Neural progenitor cell (in vitro differentiated cells): ENCODE measurements around the gene DGCR6. TPM values are rescaled to one million over a fixed set of nuclear protein-coding genes. Genes with fewer than 3 reads are reported as not detected.
A peak's percentile ranks its signal among the peaks of the same experiment; 100 is the strongest.
"Not testable (repeated sequence)": the region's sequence is repeated elsewhere in the genome, so short reads cannot be mapped to it uniquely, and the experiment has no call there.

Source experiments
- DNase-seq: peaks from one replicate; pipeline ENCODE4 v3.0.0-alpha.2; 2016; ENCODE audit warnings: low spot score
- H2AFZ ChIP-seq: fragments of 200-600 bp; sonication (generic); replicated peaks from 2 replicates; pipeline ENCODE4 v1.6.1; 2016; ENCODE audit warnings: antibody characterized with exemption
- H3F3A ChIP-seq: fragments of 200-600 bp; sonication (generic); 2 replicates; pipeline ENCODE4 v1.6.1; 2016; ENCODE audit warnings: antibody characterized with exemption, low read depth
- H3K27ac ChIP-seq: fragments of 200-600 bp; sonication (generic); 2 replicates; pipeline ENCODE4 v1.5.1; 2016; ENCODE audit warnings: mild to moderate bottlenecking
- H3K27me3 ChIP-seq: fragments of 200-600 bp; sonication (generic); 2 replicates; pipeline ENCODE4 v1.6.1; 2016; ENCODE audit warnings: mild to moderate bottlenecking, moderate library complexity
- H3K36me3 ChIP-seq: fragments of 200-600 bp; sonication (generic); 2 replicates; pipeline ENCODE4 v1.5.1; 2016
- H3K4me1 ChIP-seq: fragments of 200-600 bp; sonication (generic); 2 replicates; pipeline ENCODE4 v1.6.1; 2016; ENCODE audit warnings: mixed run types
- H3K4me2 ChIP-seq: fragments of 200-600 bp; sonication (generic); 2 replicates; pipeline ENCODE4 v1.6.1; 2016
- H3K4me3 ChIP-seq: fragments of 200-600 bp; sonication (generic); 2 replicates; pipeline ENCODE4 v1.5.1; 2016
- H3K79me2 ChIP-seq: fragments of 200-600 bp; sonication (generic); 2 replicates; pipeline ENCODE4 v1.6.1; 2016; ENCODE audit warnings: low read depth
- H3K9ac ChIP-seq: fragments of 200-600 bp; sonication (generic); 2 replicates; pipeline ENCODE4 v1.6.1; 2016
- H3K9me3 ChIP-seq: fragments of 200-600 bp; sonication (generic); 2 replicates; pipeline ENCODE4 v1.5.1; 2016; ENCODE audit warnings: low read depth
- H4K20me1 ChIP-seq: fragments of 200-600 bp; sonication (generic); 2 replicates; pipeline ENCODE4 v1.6.1; 2016; ENCODE audit warnings: low read depth
- H3K27ac Mint-ChIP-seq: 3 replicates; pipeline ENCODE4 v1.8.0; 2021; ENCODE audit warnings: mixed read lengths
- H3K27me3 Mint-ChIP-seq: 2 replicates; pipeline ENCODE4 v1.8.0; 2022; ENCODE audit warnings: low read depth, mild to moderate bottlenecking, inconsistent platforms, moderate library complexity, mixed read lengths; ENCODE audit not compliant: insufficient read depth
- H3K36me3 Mint-ChIP-seq: 3 replicates; pipeline ENCODE4 v1.8.0; 2021; ENCODE audit warnings: mixed read lengths
- H3K4me1 Mint-ChIP-seq: 3 replicates; pipeline ENCODE4 v1.8.0; 2021; ENCODE audit warnings: mixed read lengths
- H3K4me3 Mint-ChIP-seq: 3 replicates; pipeline ENCODE4 v1.8.0; 2021; ENCODE audit warnings: mild to moderate bottlenecking, moderate library complexity, mixed read lengths
- H3K9me3 Mint-ChIP-seq: 3 replicates; pipeline ENCODE4 v1.8.0; 2020; ENCODE audit warnings: mixed read lengths
- EZH2 ChIP-seq: fragments of 200-600 bp; sonication (generic); IDR thresholded peaks from 2 replicates; pipeline ENCODE4 v1.6.1; 2017; ENCODE audit warnings: antibody characterized with exemption, mild to moderate bottlenecking, moderate library complexity
- EZH2phosphoT487 ChIP-seq: fragments of 200-600 bp; sonication (generic); IDR thresholded peaks from 2 replicates; pipeline ENCODE4 v1.6.1; 2017; ENCODE audit warnings: antibody characterized with exemption
- total RNA-seq: library from RNA; depleted of rRNA; stranded (reverse); fragments of >200 nt; gene quantifications from 2 replicates; pipeline ENCODE4 v1.2.3, GENCODE V29; 2015; ENCODE audit warnings: low replicate concordance
- TF ChIP-seq, protein P1 (sequence below): fragments of 200-600 bp; sonication (generic); IDR thresholded peaks from 2 replicates; pipeline ENCODE4 v1.5.1; 2017; ENCODE audit warnings: antibody characterized with exemption, mild to moderate bottlenecking

Gene DGCR6
- total RNA-seq, 1 donor from 2014 or later: 5.2 TPM

DNA sequence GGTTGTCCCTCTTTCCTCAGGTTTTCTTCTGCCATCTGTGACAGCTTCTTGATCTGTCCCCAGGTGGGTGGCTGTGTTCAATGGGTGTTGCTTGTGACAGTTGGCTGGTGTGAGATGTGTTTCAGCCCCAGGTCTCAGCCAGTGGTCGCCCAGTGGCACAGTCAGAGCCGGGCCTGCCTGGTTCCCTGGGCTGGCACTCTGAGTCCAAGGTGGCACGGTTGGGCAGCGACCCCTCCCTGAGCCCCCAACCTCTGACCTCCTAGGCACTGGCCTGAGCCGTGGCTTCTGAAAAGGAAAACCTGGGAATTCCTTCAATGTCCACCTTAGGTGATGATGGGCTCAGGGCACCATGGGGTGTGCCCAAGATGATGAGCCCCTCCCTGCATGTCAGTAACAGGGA is 44.0 kb downstream of the DGCR6 start:
- Histone ChIP-seq H3K4me3 (no peak overlapping the region), H2AFZ (no peak overlapping the region), H3K27ac (no peak overlapping the region), H3K27me3 (no peaks in the 10 kb centered on the region), H3K79me2 (no peaks in the 10 kb centered on the region), H3F3A (peaks cover 5% of the 10 kb centered on the region), H3K4me2 (no peak overlapping the region), H3K36me3 (no peaks in the 10 kb centered on the region), H4K20me1 (no peaks in the 10 kb centered on the region), H3K4me1 (peaks cover 5% of the 10 kb centered on the region), H3K9me3 (no peaks in the 10 kb centered on the region), H3K9ac (no peak overlapping the region)
- Mint-ChIP-seq H3K36me3 (no peaks in the 10 kb centered on the region), H3K4me1 (peaks cover 24% of the 10 kb centered on the region), H3K27ac (no peak overlapping the region), H3K4me3 (no peak overlapping the region), H3K27me3 (no peaks in the 10 kb centered on the region), H3K9me3 (no peaks in the 10 kb centered on the region)
- TF ChIP-seq, protein P1, sequence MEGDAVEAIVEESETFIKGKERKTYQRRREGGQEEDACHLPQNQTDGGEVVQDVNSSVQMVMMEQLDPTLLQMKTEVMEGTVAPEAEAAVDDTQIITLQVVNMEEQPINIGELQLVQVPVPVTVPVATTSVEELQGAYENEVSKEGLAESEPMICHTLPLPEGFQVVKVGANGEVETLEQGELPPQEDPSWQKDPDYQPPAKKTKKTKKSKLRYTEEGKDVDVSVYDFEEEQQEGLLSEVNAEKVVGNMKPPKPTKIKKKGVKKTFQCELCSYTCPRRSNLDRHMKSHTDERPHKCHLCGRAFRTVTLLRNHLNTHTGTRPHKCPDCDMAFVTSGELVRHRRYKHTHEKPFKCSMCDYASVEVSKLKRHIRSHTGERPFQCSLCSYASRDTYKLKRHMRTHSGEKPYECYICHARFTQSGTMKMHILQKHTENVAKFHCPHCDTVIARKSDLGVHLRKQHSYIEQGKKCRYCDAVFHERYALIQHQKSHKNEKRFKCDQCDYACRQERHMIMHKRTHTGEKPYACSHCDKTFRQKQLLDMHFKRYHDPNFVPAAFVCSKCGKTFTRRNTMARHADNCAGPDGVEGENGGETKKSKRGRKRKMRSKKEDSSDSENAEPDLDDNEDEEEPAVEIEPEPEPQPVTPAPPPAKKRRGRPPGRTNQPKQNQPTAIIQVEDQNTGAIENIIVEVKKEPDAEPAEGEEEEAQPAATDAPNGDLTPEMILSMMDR: no peak
- TF ChIP-seq EZH2: no peak
- TF ChIP-seq EZH2phosphoT487: no peak
- no peak for DNase-seq

GRCh38 chr22:18952022-18952421 is 45.9 kb downstream of the DGCR6 start:
- no peaks in the 10 kb centered on the region for H3K79me2 ChIP-seq
- H3K9me3 ChIP-seq: no peaks in the 10 kb centered on the region
- DNase-seq: no peak
- Mint-ChIP-seq H3K9me3 (no peaks in the 10 kb centered on the region), H3K4me3 (no peak overlapping the region), H3K27ac (no peak overlapping the region), H3K27me3 (no peaks in the 10 kb centered on the region), H3K4me1 (peaks cover 24% of the 10 kb centered on the region), H3K36me3 (no peaks in the 10 kb centered on the region)
- no peak overlapping the region for H2AFZ ChIP-seq
- peaks cover 5% of the 10 kb centered on the region for H3K4me1 ChIP-seq
- H3K36me3 ChIP-seq: no peaks in the 10 kb centered on the region
- peaks cover 5% of the 10 kb centered on the region for H3F3A ChIP-seq
- no peak overlapping the region for H3K27ac ChIP-seq
- H3K4me2 ChIP-seq: no peak overlapping the region
- H4K20me1 ChIP-seq: no peaks in the 10 kb centered on the region
- no peaks in the 10 kb centered on the region for H3K27me3 ChIP-seq
- no peak for TF ChIP-seq EZH2
- TF ChIP-seq, protein P1: no peak
- no peak for TF ChIP-seq EZH2phosphoT487
- H3K4me3 ChIP-seq: no peak overlapping the region
- H3K9ac ChIP-seq: no peak overlapping the region

DNA sequence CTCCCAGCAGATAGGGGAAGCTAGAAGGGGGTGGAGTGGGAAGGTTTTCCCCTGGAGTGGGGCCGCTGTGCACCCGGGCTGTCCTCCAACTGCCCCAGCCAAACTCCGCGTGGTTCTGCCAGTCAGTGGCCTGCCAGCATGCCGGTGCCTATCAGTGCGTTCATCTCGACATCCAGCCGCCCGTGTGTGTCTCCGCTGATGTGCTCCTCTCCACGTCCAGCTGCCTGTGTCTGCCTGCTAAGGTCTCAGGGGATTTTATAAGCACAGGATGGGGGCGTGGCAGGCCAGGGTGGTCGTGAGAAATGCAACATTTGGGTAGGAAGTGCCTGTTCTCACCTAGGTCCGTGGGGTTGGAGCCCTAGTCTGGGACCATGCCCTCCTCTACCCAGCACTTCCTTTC is 47.0 kb downstream of the DGCR6 start:
- not testable (repeated sequence) for H3K27ac ChIP-seq, H3K27ac Mint-ChIP-seq, H3K4me2 ChIP-seq, H3K4me3 Mint-ChIP-seq, H3K4me3 ChIP-seq, DNase-seq, H4K20me1 ChIP-seq, H3K9ac ChIP-seq, H2AFZ ChIP-seq, H3K9me3 Mint-ChIP-seq, H3K79me2 ChIP-seq, H3K36me3 Mint-ChIP-seq, H3K36me3 ChIP-seq, H3K27me3 Mint-ChIP-seq, H3K27me3 ChIP-seq, H3F3A ChIP-seq, H3K9me3 ChIP-seq, H3K4me1 ChIP-seq
- peaks cover 18% of the 10 kb centered on the region for H3K4me1 Mint-ChIP-seq

GRCh38 chr22:18954303-18954989 is 48.3 kb downstream of the DGCR6 start:
- TF ChIP-seq, protein P1: peak; percentile 77
- H3K9me3 ChIP-seq: not testable (repeated sequence)
- H3K4me1 Mint-ChIP-seq: peaks cover 14% of the 10 kb centered on the region

More at GRCh38 chr22:18954303-18954989, 48.3 kb downstream of the DGCR6 start:
- H3K36me3 Mint-ChIP-seq, H3K9ac ChIP-seq, H4K20me1 ChIP-seq, H3K36me3 ChIP-seq, H3K79me2 ChIP-seq, H3K4me3 Mint-ChIP-seq, H3K27me3 Mint-ChIP-seq, H3F3A ChIP-seq, H3K27me3 ChIP-seq, H2AFZ ChIP-seq, H3K4me2 ChIP-seq, H3K27ac ChIP-seq, H3K4me3 ChIP-seq, H3K9me3 Mint-ChIP-seq, H3K4me1 ChIP-seq: not testable (repeated sequence)
- DNase-seq: peak; percentile 81
- H3K27ac Mint-ChIP-seq: peak overlapping the region; percentile 27
